Natural killer cell (primary cell): Measurements from ENCODE around the gene NFIL3. TPM values are rescaled to one million over a fixed set of nuclear protein-coding genes. Genes with fewer than 3 reads are reported as not detected.

ENCODE experiments used
- ATAC-seq, 3 donors: fragments of 150-1000 bp in 2 of 3; fragments of 200-7000 bp in 1 of 3; cut with Tn5 transposase; 1 replicate in 1 of 3; 2 replicates in 2 of 3; pipeline ENCODE4 v1.10.0; 2021; ENCODE audit warnings: mild to moderate bottlenecking in 2 of 3, moderate library complexity in 2 of 3
- DNase-seq, 2 donors: peaks; one replicate each; pipeline versions ENCODE4 v3.0.0 to v3.0.0-alpha.2; 2013 to 2021; ENCODE audit warnings: mixed read lengths in 1 of 2
- H3K27ac ChIP-seq: one replicate; pipeline ENCODE4 v1.5.1; 2013; ENCODE audit warnings: mild to moderate bottlenecking, low read length
- H3K27me3 ChIP-seq: one replicate; pipeline ENCODE4 v1.6.1; 2013; ENCODE audit warnings: low read length; ENCODE audit not compliant: control insufficient read depth, insufficient read depth
- H3K36me3 ChIP-seq: one replicate; pipeline ENCODE4 v1.6.1; 2013; ENCODE audit warnings: low read length; ENCODE audit not compliant: control insufficient read depth, insufficient read depth
- H3K4me1 ChIP-seq: one replicate; pipeline ENCODE4 v1.6.1; 2013; ENCODE audit warnings: low read length; ENCODE audit not compliant: control insufficient read depth, insufficient read depth
- H3K4me3 ChIP-seq: one replicate; pipeline ENCODE4 v1.5.1; 2013; ENCODE audit warnings: low read length
- H3K9me3 ChIP-seq: one replicate; pipeline ENCODE4 v1.6.1; 2013; ENCODE audit warnings: low read length; ENCODE audit not compliant: control insufficient read depth, insufficient read depth
- H3K27ac Mint-ChIP-seq, 2 donors: one replicate each; pipeline ENCODE4 v1.8.0; 2022; ENCODE audit warnings: mild to moderate bottlenecking in 2 of 2, mixed read lengths in 2 of 2, moderate library complexity in 1 of 2
- H3K27me3 Mint-ChIP-seq, 2 donors: one replicate each; pipeline ENCODE4 v1.8.0; 2022; ENCODE audit warnings: low read depth in 2 of 2, mixed read lengths in 2 of 2
- H3K36me3 Mint-ChIP-seq: one replicate; pipeline ENCODE4 v1.8.0; 2022; ENCODE audit warnings: mixed read lengths
- H3K4me1 Mint-ChIP-seq, 2 donors: one replicate each; pipeline ENCODE4 v1.8.0; 2022; ENCODE audit warnings: mixed read lengths in 2 of 2
- H3K4me3 Mint-ChIP-seq: one replicate; pipeline ENCODE4 v1.8.0; 2022; ENCODE audit warnings: mild to moderate bottlenecking, moderate library complexity, mixed read lengths
- H3K9me3 Mint-ChIP-seq, 2 donors: one replicate each; pipeline ENCODE4 v1.8.0; 2022; ENCODE audit warnings: mixed read lengths in 2 of 2
- WGBS: methylation state at CpG from one replicate; pipeline ENCODE4 v1.1.7; 2013; ENCODE audit warnings: missing lambda C conversion rate; ENCODE audit not compliant: insufficient coverage; 5-methylcytosine and 5-hydroxymethylcytosine counted together
- intact Hi-C: fragments of 100-400 bp; cut with micrococcal nuclease; formaldehyde crosslinking; loops from one replicate; pipeline ENCODE4 v1.14.2; 2022
- total RNA-seq, 4 donors: library from RNA; stranded (reverse); fragments of 120-200 nt in 1 of 4; gene quantifications; one replicate each; pipeline versions ENCODE4 v1.2.3 to v1.2.4, GENCODE V29; 2013 to 2022
- TF ChIP-seq, protein P1 (sequence below): fragments of 200-600 bp; IDR thresholded peaks from one replicate; pipeline ENCODE4 v1.8.0; 2022; ENCODE audit warnings: antibody characterized with exemption

The NFIL3 gene
- total RNA-seq, 3 donors from 2014 or later (not counting 1 experiment from before 2014, with no cell fraction given) = 94.6 to 98.0 (median 97.0) TPM

DNA sequence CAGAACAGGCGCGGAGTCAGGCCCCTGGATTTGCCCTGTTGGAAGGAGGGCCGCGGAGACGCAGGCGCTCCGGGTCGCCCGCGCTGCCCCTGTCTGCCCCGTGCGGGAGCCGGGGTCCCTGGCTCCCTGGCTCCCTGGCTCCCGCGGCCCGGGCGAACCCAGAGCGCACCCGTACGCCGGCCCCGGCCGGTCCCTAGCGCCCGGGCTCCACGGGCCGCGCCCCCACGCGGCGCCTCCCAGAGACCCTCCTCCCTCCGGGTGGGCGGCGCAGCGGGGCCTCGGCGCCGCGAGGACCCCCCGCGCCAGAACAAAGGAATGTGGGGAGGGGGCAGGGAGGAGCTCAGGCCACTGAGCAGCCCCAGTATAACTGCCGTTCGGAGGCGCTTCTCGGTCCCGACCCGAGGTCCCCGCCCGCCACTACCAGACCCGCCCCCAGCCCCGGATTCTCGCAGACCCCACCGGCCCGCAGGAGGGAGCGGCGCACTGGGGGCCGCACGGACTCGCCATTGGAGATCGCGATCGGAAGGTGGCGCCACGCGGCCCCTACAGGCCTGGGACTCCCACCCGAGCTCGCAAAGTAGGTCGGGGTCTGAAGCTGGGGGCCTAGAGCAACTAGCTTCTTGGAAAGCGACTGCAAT lies 2.4 kb downstream of the NFIL3 start:
- H3K4me1 Mint-ChIP-seq = peaks cover 67 to 83% of the 10 kb centered on the region in 2 donors
- Histone ChIP-seq H3K36me3 (no peaks in the 10 kb centered on the region), H3K4me3 (peak overlapping the region; percentile 75), H3K27ac (no peak overlapping the region), H3K4me1 (peaks cover 44% of the 10 kb centered on the region), H3K27me3 (peaks cover 10% of the 10 kb centered on the region), H3K9me3 (no peaks in the 10 kb centered on the region)
- no peaks in the 10 kb centered on the region for H3K36me3 Mint-ChIP-seq
- H3K27me3 Mint-ChIP-seq = peaks cover 0 to 5% of the 10 kb centered on the region in 2 donors
- no peak for ATAC-seq
- peak overlapping the region; percentile 92 to 98 for H3K27ac Mint-ChIP-seq
- peak overlapping the region; percentile 97 for H3K4me3 Mint-ChIP-seq
- 3% methylated on average over 69 of the region's 69 CpGs for WGBS
- TF ChIP-seq, protein P1, sequence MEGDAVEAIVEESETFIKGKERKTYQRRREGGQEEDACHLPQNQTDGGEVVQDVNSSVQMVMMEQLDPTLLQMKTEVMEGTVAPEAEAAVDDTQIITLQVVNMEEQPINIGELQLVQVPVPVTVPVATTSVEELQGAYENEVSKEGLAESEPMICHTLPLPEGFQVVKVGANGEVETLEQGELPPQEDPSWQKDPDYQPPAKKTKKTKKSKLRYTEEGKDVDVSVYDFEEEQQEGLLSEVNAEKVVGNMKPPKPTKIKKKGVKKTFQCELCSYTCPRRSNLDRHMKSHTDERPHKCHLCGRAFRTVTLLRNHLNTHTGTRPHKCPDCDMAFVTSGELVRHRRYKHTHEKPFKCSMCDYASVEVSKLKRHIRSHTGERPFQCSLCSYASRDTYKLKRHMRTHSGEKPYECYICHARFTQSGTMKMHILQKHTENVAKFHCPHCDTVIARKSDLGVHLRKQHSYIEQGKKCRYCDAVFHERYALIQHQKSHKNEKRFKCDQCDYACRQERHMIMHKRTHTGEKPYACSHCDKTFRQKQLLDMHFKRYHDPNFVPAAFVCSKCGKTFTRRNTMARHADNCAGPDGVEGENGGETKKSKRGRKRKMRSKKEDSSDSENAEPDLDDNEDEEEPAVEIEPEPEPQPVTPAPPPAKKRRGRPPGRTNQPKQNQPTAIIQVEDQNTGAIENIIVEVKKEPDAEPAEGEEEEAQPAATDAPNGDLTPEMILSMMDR = no peak
- peak in 1 of 2 donors; percentile 28 for DNase-seq
- intact Hi-C loops = loop anchor here (5.0 kb wide), 1 partner anchor 319 kb away; no protein-coding TSS in a partner anchor
- H3K9me3 Mint-ChIP-seq = no peaks in the 10 kb centered on the region

DNA sequence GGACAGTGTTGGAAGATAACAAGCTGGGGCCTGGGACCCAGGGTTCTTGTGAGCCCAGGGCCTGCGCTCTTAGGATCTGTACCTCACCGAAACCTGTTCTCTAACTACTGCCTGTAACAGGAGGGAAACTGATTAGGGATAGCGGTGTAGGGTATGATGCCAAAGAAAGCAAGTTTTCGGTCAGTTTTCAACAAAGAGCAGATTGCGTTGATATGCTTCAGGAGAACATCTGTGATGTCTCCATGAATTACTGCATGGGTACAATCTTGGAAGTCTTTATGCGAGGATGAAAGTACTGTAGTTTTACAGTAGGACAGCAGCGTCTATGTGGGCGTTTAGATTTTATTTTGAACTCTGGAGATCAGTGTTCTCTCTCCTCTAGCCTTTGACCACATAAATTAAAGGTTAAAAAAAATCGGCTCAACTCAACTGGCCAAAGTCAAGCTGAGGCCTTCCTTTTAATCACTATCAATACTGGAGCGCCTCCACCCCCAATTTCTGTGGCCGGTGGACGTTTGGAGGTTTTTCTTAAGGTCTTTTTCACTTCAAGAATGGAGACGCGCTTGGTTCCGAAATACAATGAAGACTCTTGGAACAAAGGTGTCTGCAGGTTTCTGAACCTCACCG lies 3.0 kb downstream of the NFIL3 start:
- H3K27me3 ChIP-seq = peaks cover 10% of the 10 kb centered on the region
- DNase-seq (no peak), ATAC-seq (no peak)
- H3K27ac Mint-ChIP-seq = peak overlapping the region; percentile 88 to 98
- TF ChIP-seq, protein P1 = no peak
- H3K27me3 Mint-ChIP-seq = peaks cover 0 to 5% of the 10 kb centered on the region in 2 donors
- H3K27ac ChIP-seq = no peak overlapping the region
- H3K36me3 Mint-ChIP-seq = no peaks in the 10 kb centered on the region
- no peaks in the 10 kb centered on the region for H3K9me3 Mint-ChIP-seq
- peaks cover 64 to 81% of the 10 kb centered on the region in 2 donors for H3K4me1 Mint-ChIP-seq
- no peaks in the 10 kb centered on the region for H3K9me3 ChIP-seq
- peak overlapping the region; percentile 81 for H3K4me3 Mint-ChIP-seq
- whole genome bisulfite sequencing = 64% methylated on average over 16 of the region's 16 CpGs
- H3K36me3 ChIP-seq = no peaks in the 10 kb centered on the region
- H3K4me3 ChIP-seq = no peak overlapping the region
- intact Hi-C loops = loop anchor here (5.0 kb wide), 1 partner anchor 318 kb away; no protein-coding TSS in a partner anchor
- H3K4me1 ChIP-seq = peaks cover 44% of the 10 kb centered on the region

DNA sequence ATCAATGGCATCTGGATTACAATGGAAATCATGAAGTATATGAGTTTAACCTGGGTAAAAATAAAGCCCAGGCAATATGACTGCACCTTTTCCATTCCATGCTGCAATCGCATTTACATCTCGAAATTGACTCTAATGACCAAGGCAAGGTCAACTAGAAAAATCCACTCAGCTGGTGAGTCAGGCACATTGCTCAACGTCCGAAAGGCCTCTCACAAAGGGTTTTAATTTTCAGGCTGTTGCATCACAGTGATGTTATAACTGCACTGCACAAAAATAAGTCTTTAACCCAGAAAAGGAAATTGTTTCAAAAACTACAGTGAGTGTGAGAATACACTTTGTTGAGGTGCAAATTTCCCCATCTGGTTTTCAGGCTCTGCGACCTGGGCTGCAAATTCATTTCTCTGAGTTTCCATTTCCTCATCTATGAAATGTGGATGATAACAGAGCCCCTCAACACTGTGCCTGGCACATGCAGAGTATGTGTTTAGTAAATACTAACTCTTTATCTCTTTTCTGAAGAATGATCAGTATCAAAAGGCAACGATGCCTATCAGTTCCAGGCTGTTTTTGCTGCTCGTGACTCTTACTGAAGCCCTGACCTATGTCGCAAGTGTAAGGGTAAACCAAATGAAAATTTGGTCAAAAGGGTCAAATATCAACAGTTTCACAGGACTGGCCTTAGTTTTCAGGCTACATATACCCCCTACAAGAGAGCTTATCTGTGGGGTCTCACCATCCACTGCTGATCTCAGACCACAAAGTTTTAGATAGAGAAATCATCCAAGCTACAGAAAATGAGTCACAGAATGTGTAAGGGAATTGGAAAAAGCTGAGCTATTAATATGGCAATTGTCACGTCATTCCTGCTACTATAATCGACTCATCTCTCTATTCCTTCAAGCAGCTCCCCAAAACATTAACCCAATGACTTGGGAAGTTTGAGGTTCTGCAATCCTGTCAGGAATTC lies 4.1 kb downstream of the NFIL3 start:
- H3K9me3 Mint-ChIP-seq = no peaks in the 10 kb centered on the region
- peaks cover 0 to 5% of the 10 kb centered on the region in 2 donors for H3K27me3 Mint-ChIP-seq

More for the DNA sequence above, 4.1 kb downstream of the NFIL3 start:
- Histone ChIP-seq H3K27ac (peak overlapping the region; percentile 19), H3K27me3 (peaks cover 10% of the 10 kb centered on the region), H3K9me3 (no peaks in the 10 kb centered on the region), H3K36me3 (no peaks in the 10 kb centered on the region), H3K4me1 (peaks cover 37% of the 10 kb centered on the region), H3K4me3 (no peak overlapping the region)
- H3K4me1 Mint-ChIP-seq = peaks cover 61 to 81% of the 10 kb centered on the region in 2 donors
- H3K27ac Mint-ChIP-seq = peak overlapping the region; percentile 88 to 98
- DNase-seq (peak in 1 of 2 donors; percentile 15), ATAC-seq (peak in 2 of 3 donors; percentile 6 to 11)
- peak overlapping the region; percentile 81 for H3K4me3 Mint-ChIP-seq
- H3K36me3 Mint-ChIP-seq = no peaks in the 10 kb centered on the region
- TF ChIP-seq, protein P1 = no peak
- WGBS = 66% methylated on average over 9 of the region's 10 CpGs
- intact Hi-C loops = loop anchor here (5.0 kb wide), 3 partner anchors 42 to 617 kb away; partner anchors contain the start of gene SYK
